ENCODE results near the gene PLA2G4E. TPM values are rescaled to one million over a fixed set of nuclear protein-coding genes. Genes with fewer than 3 reads are reported as not detected.

Gene PLA2G4E
- polyA plus RNA-seq, 4 donors: 0.13 to 0.80 TPM; not detected in 2

- peaks cover 0 to 8% (median 0%) of the 10 kb centered on the region in 3 donors for H3K4me1 ChIP-seq (ENCODE audit: control insufficient read depth in 3 of 3, insufficient read depth in 2 of 3, low read depth in 1 of 3, low read length in 2 of 3)
- H3K9me3 ChIP-seq (ENCODE audit: control insufficient read depth in 2 of 2, insufficient read depth in 1 of 2, low read depth in 1 of 2, low read length in 1 of 2): no peaks in the 10 kb centered on the region
- no peaks in the 10 kb centered on the region for H3K27me3 ChIP-seq (ENCODE audit: control insufficient read depth in 3 of 3, insufficient read depth in 3 of 3, low read length in 3 of 3)
- 83 to 85% (median 84%) methylated on average over 5 of the region's 5 CpGs for WGBS, 3 donors
- no peak for DNase-seq
- no peak overlapping the region for H3K4me3 ChIP-seq (ENCODE audit: low read depth in 1 of 3, low read length in 3 of 3)
- FAIRE-seq: no peak
- peaks cover 3 to 52% (median 5%) of the 10 kb centered on the region in 3 donors for H3K36me3 ChIP-seq (ENCODE audit: control insufficient read depth in 3 of 3, insufficient read depth in 2 of 3, low read depth in 1 of 3, low read length in 3 of 3)
- H3K27ac ChIP-seq (ENCODE audit: low read depth in 1 of 3, low read length in 2 of 3): no peak overlapping the region
Measured at GRCh38 chr15:41949401-41950126, 71.3 kb downstream of the PLA2G4E start.

- Histone ChIP-seq H3K27me3 (ENCODE audit: control insufficient read depth in 3 of 3, insufficient read depth in 3 of 3, low read length in 3 of 3) (no peaks in the 10 kb centered on the region), H3K9me3 (ENCODE audit: control insufficient read depth in 2 of 2, insufficient read depth in 1 of 2, low read depth in 1 of 2, low read length in 1 of 2) (no peaks in the 10 kb centered on the region), H3K4me1 (ENCODE audit: control insufficient read depth in 3 of 3, insufficient read depth in 2 of 3, low read depth in 1 of 3, low read length in 2 of 3) (peaks cover 0 to 8% (median 0%) of the 10 kb centered on the region in 3 donors), H3K36me3 (ENCODE audit: control insufficient read depth in 3 of 3, insufficient read depth in 2 of 3, low read depth in 1 of 3, low read length in 3 of 3) (peaks cover 3 to 56% (median 5%) of the 10 kb centered on the region in 3 donors), H3K27ac (ENCODE audit: low read depth in 1 of 3, low read length in 2 of 3) (no peak overlapping the region), H3K4me3 (ENCODE audit: low read depth in 1 of 3, low read length in 3 of 3) (no peak overlapping the region)
- DNase-seq (no peak), FAIRE-seq (no peak)
- WGBS, 3 donors: 86 to 99% (median 96%) methylated on average over 3 of the region's 3 CpGs
Measured at GRCh38 chr15:41948490-41948889, 72.4 kb downstream of the PLA2G4E start.

GRCh38 chr15:41946970-41947369 lies 73.9 kb downstream of the PLA2G4E start:
- no peaks in the 10 kb centered on the region for H3K9me3 ChIP-seq (ENCODE audit: control insufficient read depth in 2 of 2, insufficient read depth in 1 of 2, low read depth in 1 of 2, low read length in 1 of 2)
- peaks cover 0 to 8% (median 0%) of the 10 kb centered on the region in 3 donors for H3K4me1 ChIP-seq (ENCODE audit: control insufficient read depth in 3 of 3, insufficient read depth in 2 of 3, low read depth in 1 of 3, low read length in 2 of 3)
- H3K4me3 ChIP-seq (ENCODE audit: low read depth in 1 of 3, low read length in 3 of 3): no peak overlapping the region
- H3K27me3 ChIP-seq (ENCODE audit: control insufficient read depth in 3 of 3, insufficient read depth in 3 of 3, low read length in 3 of 3): no peaks in the 10 kb centered on the region
- DNase-seq (no peak), FAIRE-seq (no peak)
- peaks cover 0 to 56% (median 2%) of the 10 kb centered on the region in 3 donors for H3K36me3 ChIP-seq (ENCODE audit: control insufficient read depth in 3 of 3, insufficient read depth in 2 of 3, low read depth in 1 of 3, low read length in 3 of 3)
- 65 to 88% (median 85%) methylated on average over 2 of the region's 2 CpGs for WGBS, 3 donors
- H3K27ac ChIP-seq (ENCODE audit: low read depth in 1 of 3, low read length in 2 of 3): no peak overlapping the region

- H3K27me3 ChIP-seq (ENCODE audit: control insufficient read depth in 3 of 3, insufficient read depth in 3 of 3, low read length in 3 of 3): no peaks in the 10 kb centered on the region
- H3K4me3 ChIP-seq (ENCODE audit: low read depth in 1 of 3, low read length in 3 of 3): no peak overlapping the region
- DNase-seq (no peak), FAIRE-seq (no peak)
- H3K4me1 ChIP-seq (ENCODE audit: control insufficient read depth in 3 of 3, insufficient read depth in 2 of 3, low read depth in 1 of 3, low read length in 2 of 3): peaks cover 0 to 8% (median under 1%) of the 10 kb centered on the region in 3 donors
- 87 to 93% (median 92%) methylated on average over 11 of the region's 11 CpGs for WGBS, 3 donors
- H3K9me3 ChIP-seq (ENCODE audit: control insufficient read depth in 2 of 2, insufficient read depth in 1 of 2, low read depth in 1 of 2, low read length in 1 of 2): no peaks in the 10 kb centered on the region
- no peak overlapping the region for H3K27ac ChIP-seq (ENCODE audit: low read depth in 1 of 3, low read length in 2 of 3)
- peaks cover 0 to 56% (median 0%) of the 10 kb centered on the region in 3 donors for H3K36me3 ChIP-seq (ENCODE audit: control insufficient read depth in 3 of 3, insufficient read depth in 2 of 3, low read depth in 1 of 3, low read length in 3 of 3)
Measured at GRCh38 chr15:41945731-41946130, 75.1 kb downstream of the PLA2G4E start.

GRCh38 chr15:41945221-41945620 lies 75.6 kb downstream of the PLA2G4E start:
- H3K9me3 ChIP-seq (ENCODE audit: control insufficient read depth in 2 of 2, insufficient read depth in 1 of 2, low read depth in 1 of 2, low read length in 1 of 2): no peaks in the 10 kb centered on the region
- no peak for DNase-seq
- peaks cover 0 to 8% (median 2%) of the 10 kb centered on the region in 3 donors for H3K4me1 ChIP-seq (ENCODE audit: control insufficient read depth in 3 of 3, insufficient read depth in 2 of 3, low read depth in 1 of 3, low read length in 2 of 3)
- H3K4me3 ChIP-seq (ENCODE audit: low read depth in 1 of 3, low read length in 3 of 3): no peak overlapping the region
- 91 to 98% (median 95%) methylated on average over 6 of the region's 6 CpGs for WGBS, 3 donors
- peaks cover 0 to 59% (median 2%) of the 10 kb centered on the region in 3 donors for H3K36me3 ChIP-seq (ENCODE audit: control insufficient read depth in 3 of 3, insufficient read depth in 2 of 3, low read depth in 1 of 3, low read length in 3 of 3)
- no peak for FAIRE-seq
- H3K27ac ChIP-seq (ENCODE audit: low read depth in 1 of 3, low read length in 2 of 3): no peak overlapping the region
- H3K27me3 ChIP-seq (ENCODE audit: control insufficient read depth in 3 of 3, insufficient read depth in 3 of 3, low read length in 3 of 3): no peaks in the 10 kb centered on the region

GRCh38 chr15:41944313-41944940 lies 76.4 kb downstream of the PLA2G4E start:
- Histone ChIP-seq H3K36me3 (ENCODE audit: control insufficient read depth in 3 of 3, insufficient read depth in 2 of 3, low read depth in 1 of 3, low read length in 3 of 3) (peaks cover 0 to 58% (median 2%) of the 10 kb centered on the region in 3 donors), H3K9me3 (ENCODE audit: control insufficient read depth in 2 of 2, insufficient read depth in 1 of 2, low read depth in 1 of 2, low read length in 1 of 2) (no peaks in the 10 kb centered on the region), H3K4me3 (ENCODE audit: low read depth in 1 of 3, low read length in 3 of 3) (no peak overlapping the region), H3K27ac (ENCODE audit: low read depth in 1 of 3, low read length in 2 of 3) (peak overlapping the region in 2 of 3 donors; percentile 39 to 47), H3K27me3 (ENCODE audit: control insufficient read depth in 3 of 3, insufficient read depth in 3 of 3, low read length in 3 of 3) (no peaks in the 10 kb centered on the region), H3K4me1 (ENCODE audit: control insufficient read depth in 3 of 3, insufficient read depth in 2 of 3, low read depth in 1 of 3, low read length in 2 of 3) (peaks cover 0 to 8% (median 2%) of the 10 kb centered on the region in 3 donors)
- FAIRE-seq: no peak
- WGBS, 3 donors: 66 to 84% (median 82%) methylated on average over 8 of the region's 8 CpGs
- DNase-seq: no peak

GRCh38 chr15:41943543-41944312 lies 77.1 kb downstream of the PLA2G4E start:
- Histone ChIP-seq H3K4me3 (ENCODE audit: low read depth in 1 of 3, low read length in 3 of 3) (no peak overlapping the region), H3K9me3 (ENCODE audit: control insufficient read depth in 2 of 2, insufficient read depth in 1 of 2, low read depth in 1 of 2, low read length in 1 of 2) (no peaks in the 10 kb centered on the region), H3K36me3 (ENCODE audit: control insufficient read depth in 3 of 3, insufficient read depth in 2 of 3, low read depth in 1 of 3, low read length in 3 of 3) (peaks cover 0 to 58% (median 2%) of the 10 kb centered on the region in 3 donors), H3K27ac (ENCODE audit: low read depth in 1 of 3, low read length in 2 of 3) (peak overlapping the region in 2 of 3 donors; percentile 39 to 47), H3K27me3 (ENCODE audit: control insufficient read depth in 3 of 3, insufficient read depth in 3 of 3, low read length in 3 of 3) (no peaks in the 10 kb centered on the region), H3K4me1 (ENCODE audit: control insufficient read depth in 3 of 3, insufficient read depth in 2 of 3, low read depth in 1 of 3, low read length in 2 of 3) (peaks cover 0 to 8% (median 2%) of the 10 kb centered on the region in 3 donors)
- DNase-seq (no peak), FAIRE-seq (no peak)
- WGBS, 3 donors: 91 to 96% (median 93%) methylated on average over 6 of the region's 6 CpGs

GRCh38 chr15:41942886-41943285 lies 78.0 kb downstream of the PLA2G4E start:
- no peak for DNase-seq
- FAIRE-seq: no peak
- Histone ChIP-seq H3K27me3 (ENCODE audit: control insufficient read depth in 3 of 3, insufficient read depth in 3 of 3, low read length in 3 of 3) (no peaks in the 10 kb centered on the region), H3K4me3 (ENCODE audit: low read depth in 1 of 3, low read length in 3 of 3) (no peak overlapping the region), H3K36me3 (ENCODE audit: control insufficient read depth in 3 of 3, insufficient read depth in 2 of 3, low read depth in 1 of 3, low read length in 3 of 3) (peaks cover 0 to 58% (median 2%) of the 10 kb centered on the region in 3 donors), H3K9me3 (ENCODE audit: control insufficient read depth in 2 of 2, insufficient read depth in 1 of 2, low read depth in 1 of 2, low read length in 1 of 2) (no peaks in the 10 kb centered on the region), H3K4me1 (ENCODE audit: control insufficient read depth in 3 of 3, insufficient read depth in 2 of 3, low read depth in 1 of 3, low read length in 2 of 3) (peaks cover 0 to 8% (median 2%) of the 10 kb centered on the region in 3 donors), H3K27ac (ENCODE audit: low read depth in 1 of 3, low read length in 2 of 3) (no peak overlapping the region)
- 79 to 83% (median 80%) methylated on average over 7 of the region's 7 CpGs for WGBS, 3 donors
